Kidney tubule cell (primary cell): ENCODE results near the gene ANP32B.
"Not testable (repeated sequence)": the region's sequence is repeated elsewhere in the genome, so short reads cannot be mapped to it uniquely, and the experiment has no call there.

ENCODE experiments used
- DNase-seq: peaks from one replicate; pipeline ENCODE4 v3.0.0-alpha.2; 2018; ENCODE audit warnings: low spot score

Gene ANP32B

GRCh38 chr9:97982683-97983588 is at the start of gene ANP32B:
ANP32B (plus strand) TSS chr9:97983341; CDS start chr9:97983556, 215 bp downstream.
- peak; percentile 95 for DNase-seq

- no peak for DNase-seq
These were observed 48.6 kb upstream of the ANP32B start for GRCh38 chr9:97934321-97935115.

GRCh38 chr9:97935276-97935675 is 47.9 kb upstream of the ANP32B start:
- DNase-seq = no peak

GRCh38 chr9:97936998-97937397 is 46.1 kb upstream of the ANP32B start:
- no peak for DNase-seq

GRCh38 chr9:97938081-97938644 is 45.0 kb upstream of the ANP32B start, which contains the start of gene HEMGN:
HEMGN (minus strand) TSS chr9:97938172; CDS start chr9:97938136, 36 bp downstream.
- no peak for DNase-seq

GRCh38 chr9:97940233-97940632 is 42.9 kb upstream of the ANP32B start:
- no peak for DNase-seq

- DNase-seq = no peak
These were observed 42.4 kb upstream of the ANP32B start for GRCh38 chr9:97940741-97941140.

- DNase-seq = no peak
These were observed 41.8 kb upstream of the ANP32B start for GRCh38 chr9:97941323-97941722.

- DNase-seq = no peak
These were observed 39.8 kb upstream of the ANP32B start for GRCh38 chr9:97943308-97943855.

GRCh38 chr9:97944612-97945011 is 38.5 kb upstream of the ANP32B start:
- no peak for DNase-seq

- not testable (repeated sequence) for DNase-seq
These were observed 37.7 kb upstream of the ANP32B start for GRCh38 chr9:97945470-97945869.

GRCh38 chr9:97947094-97947493 is 36.0 kb upstream of the ANP32B start:
- not testable (repeated sequence) for DNase-seq

- DNase-seq = not testable (repeated sequence)
These were observed 32.3 kb upstream of the ANP32B start for GRCh38 chr9:97950873-97951272.

- DNase-seq = peak; percentile 54
These were observed 28.6 kb upstream of the ANP32B start for GRCh38 chr9:97954550-97954989.

GRCh38 chr9:97956331-97956730 is 26.8 kb upstream of the ANP32B start:
- no peak for DNase-seq

- peak; percentile 8 for DNase-seq
These were observed 24.2 kb upstream of the ANP32B start for GRCh38 chr9:97958812-97959511.

- DNase-seq = no peak
These were observed 23.6 kb upstream of the ANP32B start for GRCh38 chr9:97959585-97959984.

GRCh38 chr9:97960678-97961328 is 22.3 kb upstream of the ANP32B start:
- not testable (repeated sequence) for DNase-seq

GRCh38 chr9:97961361-97961760 is 21.8 kb upstream of the ANP32B start:
- DNase-seq = no peak

GRCh38 chr9:97962136-97962535 is 21.0 kb upstream of the ANP32B start:
- DNase-seq = no peak

- no peak for DNase-seq
These were observed 20.6 kb upstream of the ANP32B start for GRCh38 chr9:97962575-97962974.
